HepG2 (cell line): ENCODE data around the gene HSPA1L. TPM values are rescaled to one million over a fixed set of nuclear protein-coding genes. Genes with fewer than 3 reads are reported as not detected.

ENCODE experiments used
- AHR ChIP-seq: IDR thresholded peaks from 2 replicates; pipeline ENCODE4 v1.6.1; 2018; ENCODE audit warnings: missing genetic modification reagents, missing compliant biosample characterization
- ARID3A ChIP-seq: IDR thresholded peaks from 2 replicates; pipeline ENCODE4 v1.6.1; 2012; ENCODE audit warnings: low read depth, low read length, improper control_type of control experiment
- FLYWCH1 ChIP-seq: sonication (generic); formaldehyde crosslinking; IDR thresholded peaks from 2 replicates; pipeline ENCODE4 v1.8.1; 2023; ENCODE audit warnings: mild to moderate bottlenecking, missing genetic modification reagents
- GTF2F1 ChIP-seq: fragments of 150-350 bp; IDR thresholded peaks from 2 replicates; pipeline ENCODE4 v1.6.1; 2014; ENCODE audit warnings: low read length
- KDM6A ChIP-seq: IDR thresholded peaks from 2 replicates; pipeline ENCODE4 v1.6.1; 2016; ENCODE audit warnings: low read depth
- KLF12 ChIP-seq: sonication (generic); formaldehyde crosslinking; IDR thresholded peaks from 2 replicates; pipeline ENCODE4 v1.4.0; 2020; ENCODE audit warnings: missing genetic modification reagents, borderline replicate concordance
- MIER3 ChIP-seq: IDR thresholded peaks from 2 replicates; pipeline ENCODE4 v1.6.1; 2016; ENCODE audit warnings: missing compliant biosample characterization, borderline replicate concordance
- NRL ChIP-seq: sonication (generic); formaldehyde crosslinking; IDR thresholded peaks from 2 replicates; pipeline ENCODE4 v1.5.0; 2020; ENCODE audit warnings: missing genetic modification reagents, mild to moderate bottlenecking, moderate library complexity, borderline replicate concordance
- RCOR2 ChIP-seq: IDR thresholded peaks from 2 replicates; pipeline ENCODE4 v1.6.1; 2016; ENCODE audit warnings: missing biosample characterization, missing genetic modification reagents
- RFX3 ChIP-seq: IDR thresholded peaks from 2 replicates; pipeline ENCODE4 v1.6.1; 2016; ENCODE audit warnings: missing biosample characterization, missing genetic modification reagents
- RNF2 ChIP-seq: fragments of 450-650 bp; conservative IDR thresholded peaks from 2 replicates; pipeline ENCODE4 v1.6.1; 2016; ENCODE audit warnings: low read depth
- SALL2 ChIP-seq: sonication (generic); formaldehyde crosslinking; IDR thresholded peaks from 2 replicates; pipeline ENCODE4 v1.8.1; 2023; ENCODE audit warnings: mild to moderate bottlenecking, missing genetic modification reagents, inconsistent platforms
- SRF ChIP-seq: IDR thresholded peaks from 2 replicates; pipeline ENCODE4 v1.6.1; 2011; ENCODE audit warnings: mild to moderate bottlenecking, low read depth, low read length, moderate library complexity
- ZBTB20 ChIP-seq: sonication (generic); formaldehyde crosslinking; IDR thresholded peaks from 2 replicates; pipeline ENCODE4 v1.8.1; 2023; ENCODE audit warnings: missing genetic modification reagents, low read depth, mild to moderate bottlenecking, borderline replicate concordance
- ZBTB34 ChIP-seq: sonication (generic); formaldehyde crosslinking; IDR thresholded peaks from 2 replicates; pipeline ENCODE4 v1.8.0; 2022; ENCODE audit warnings: mild to moderate bottlenecking, missing genetic modification reagents
- ZNF615 ChIP-seq: sonication (generic); formaldehyde crosslinking; IDR thresholded peaks from 2 replicates; pipeline ENCODE4 v1.5.0; 2020; ENCODE audit warnings: mild to moderate bottlenecking, missing genetic modification reagents, borderline replicate concordance
- ZZZ3 ChIP-seq: sonication (generic); formaldehyde crosslinking; IDR thresholded peaks from 2 replicates; pipeline ENCODE4 v1.4.0; 2020; ENCODE audit warnings: missing genetic modification reagents, mild to moderate bottlenecking, borderline replicate concordance
- polyA plus RNA-seq, 8 experiments: library from polyadenylated mRNA; depleted of rRNA in 3 of 8; stranded (reverse) in 7 of 8; unstranded in 1 of 8; fragments of >200 nt; fragmentation: Illumina TruSeq in 4 of 8; extraction: Trizol in 4 of 8; gene quantifications; 2 replicates each; pipeline versions ENCODE4 v1.2.1 to v1.2.3, GENCODE V29; 2011 to 2016; ENCODE audit warnings: low read depth in 4 of 8, missing spikeins in 1 of 8, mixed read lengths in 1 of 8; ENCODE audit not compliant: insufficient read depth in 1 of 8
- total RNA-seq, 5 experiments: library from RNA; depleted of rRNA; stranded (reverse); fragments of >200 nt; fragmentation: Illumina TruSeq; extraction: Trizol; gene quantifications; 2 replicates each; pipeline ENCODE4 v1.2.3, GENCODE V29; 2016; ENCODE audit warnings: low read depth in 1 of 5
- TF ChIP-seq, protein P1 (sequence below): sonication (generic); formaldehyde crosslinking; IDR thresholded peaks from 2 replicates; pipeline ENCODE4 v1.5.1; 2020; ENCODE audit warnings: mild to moderate bottlenecking, missing genetic modification reagents, borderline replicate concordance
- TF ChIP-seq, protein P2 (sequence below): sonication (generic); formaldehyde crosslinking; IDR thresholded peaks from 2 replicates; pipeline ENCODE4 v1.5.1; 2020; ENCODE audit warnings: mild to moderate bottlenecking, moderate library complexity, missing genetic modification reagents

HSPA1L gene
- total and polyA plus RNA-seq, 2 of the 13 experiments (the other 11 are each of a cell fraction or from before 2014, with no cell fraction given): 0.55 to 1.0 TPM

- TF ChIP-seq ZBTB34 (CRISPR knock-in tag): no peak
- TF ChIP-seq AHR: 0 out of 2 replicates have a peak, but pooled peaks have one; percentile 10
- TF ChIP-seq ZNF615 (CRISPR knock-in tag): no peak
- TF ChIP-seq ZBTB20: peak; percentile 25; the same call in 1 of the 2 replicates
- 0 out of 2 replicates have a peak, but pooled peaks have one; percentile 28 for TF ChIP-seq RNF2
- no peak for TF ChIP-seq KDM6A (CRISPR knock-in tag)
- TF ChIP-seq ZZZ3: no peak
- no peak for TF ChIP-seq KLF12
- no peak for TF ChIP-seq RFX3 (CRISPR knock-in tag)
- peak; percentile 75; the same call in 1 of the 2 replicates for TF ChIP-seq NRL
- TF ChIP-seq GTF2F1: no peak
- TF ChIP-seq SALL2: peak; percentile 16; the same call in 1 of the 2 replicates
- no peak for TF ChIP-seq MIER3 (CRISPR knock-in tag)
- TF ChIP-seq FLYWCH1: no peak
- TF ChIP-seq RCOR2 (CRISPR knock-in tag): no peak
- TF ChIP-seq SRF: no peak
- TF ChIP-seq, protein P1, sequence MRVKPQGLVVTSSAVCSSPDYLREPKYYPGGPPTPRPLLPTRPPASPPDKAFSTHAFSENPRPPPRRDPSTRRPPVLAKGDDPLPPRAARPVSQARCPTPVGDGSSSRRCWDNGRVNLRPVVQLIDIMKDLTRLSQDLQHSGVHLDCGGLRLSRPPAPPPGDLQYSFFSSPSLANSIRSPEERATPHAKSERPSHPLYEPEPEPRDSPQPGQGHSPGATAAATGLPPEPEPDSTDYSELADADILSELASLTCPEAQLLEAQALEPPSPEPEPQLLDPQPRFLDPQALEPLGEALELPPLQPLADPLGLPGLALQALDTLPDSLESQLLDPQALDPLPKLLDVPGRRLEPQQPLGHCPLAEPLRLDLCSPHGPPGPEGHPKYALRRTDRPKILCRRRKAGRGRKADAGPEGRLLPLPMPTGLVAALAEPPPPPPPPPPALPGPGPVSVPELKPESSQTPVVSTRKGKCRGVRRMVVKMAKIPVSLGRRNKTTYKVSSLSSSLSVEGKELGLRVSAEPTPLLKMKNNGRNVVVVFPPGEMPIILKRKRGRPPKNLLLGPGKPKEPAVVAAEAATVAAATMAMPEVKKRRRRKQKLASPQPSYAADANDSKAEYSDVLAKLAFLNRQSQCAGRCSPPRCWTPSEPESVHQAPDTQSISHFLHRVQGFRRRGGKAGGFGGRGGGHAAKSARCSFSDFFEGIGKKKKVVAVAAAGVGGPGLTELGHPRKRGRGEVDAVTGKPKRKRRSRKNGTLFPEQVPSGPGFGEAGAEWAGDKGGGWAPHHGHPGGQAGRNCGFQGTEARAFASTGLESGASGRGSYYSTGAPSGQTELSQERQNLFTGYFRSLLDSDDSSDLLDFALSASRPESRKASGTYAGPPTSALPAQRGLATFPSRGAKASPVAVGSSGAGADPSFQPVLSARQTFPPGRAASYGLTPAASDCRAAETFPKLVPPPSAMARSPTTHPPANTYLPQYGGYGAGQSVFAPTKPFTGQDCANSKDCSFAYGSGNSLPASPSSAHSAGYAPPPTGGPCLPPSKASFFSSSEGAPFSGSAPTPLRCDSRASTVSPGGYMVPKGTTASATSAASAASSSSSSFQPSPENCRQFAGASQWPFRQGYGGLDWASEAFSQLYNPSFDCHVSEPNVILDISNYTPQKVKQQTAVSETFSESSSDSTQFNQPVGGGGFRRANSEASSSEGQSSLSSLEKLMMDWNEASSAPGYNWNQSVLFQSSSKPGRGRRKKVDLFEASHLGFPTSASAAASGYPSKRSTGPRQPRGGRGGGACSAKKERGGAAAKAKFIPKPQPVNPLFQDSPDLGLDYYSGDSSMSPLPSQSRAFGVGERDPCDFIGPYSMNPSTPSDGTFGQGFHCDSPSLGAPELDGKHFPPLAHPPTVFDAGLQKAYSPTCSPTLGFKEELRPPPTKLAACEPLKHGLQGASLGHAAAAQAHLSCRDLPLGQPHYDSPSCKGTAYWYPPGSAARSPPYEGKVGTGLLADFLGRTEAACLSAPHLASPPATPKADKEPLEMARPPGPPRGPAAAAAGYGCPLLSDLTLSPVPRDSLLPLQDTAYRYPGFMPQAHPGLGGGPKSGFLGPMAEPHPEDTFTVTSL: no peak
- TF ChIP-seq, protein P2, sequence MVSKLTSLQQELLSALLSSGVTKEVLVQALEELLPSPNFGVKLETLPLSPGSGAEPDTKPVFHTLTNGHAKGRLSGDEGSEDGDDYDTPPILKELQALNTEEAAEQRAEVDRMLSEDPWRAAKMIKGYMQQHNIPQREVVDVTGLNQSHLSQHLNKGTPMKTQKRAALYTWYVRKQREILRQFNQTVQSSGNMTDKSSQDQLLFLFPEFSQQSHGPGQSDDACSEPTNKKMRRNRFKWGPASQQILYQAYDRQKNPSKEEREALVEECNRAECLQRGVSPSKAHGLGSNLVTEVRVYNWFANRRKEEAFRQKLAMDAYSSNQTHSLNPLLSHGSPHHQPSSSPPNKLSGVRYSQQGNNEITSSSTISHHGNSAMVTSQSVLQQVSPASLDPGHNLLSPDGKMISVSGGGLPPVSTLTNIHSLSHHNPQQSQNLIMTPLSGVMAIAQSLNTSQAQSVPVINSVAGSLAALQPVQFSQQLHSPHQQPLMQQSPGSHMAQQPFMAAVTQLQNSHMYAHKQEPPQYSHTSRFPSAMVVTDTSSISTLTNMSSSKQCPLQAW (CRISPR knock-in tag): peak; percentile 33; the same call in 1 of the 2 replicates
- no peak for TF ChIP-seq ARID3A
Measured at GRCh38 chr6:31765910-31766794, 48.9 kb downstream of the HSPA1L start (continued).
